ENCODE results near the gene SLF2.

- TF ChIP-seq CTCF (IDR thresholded peaks at IDR 0.05 in 8 of 11, conservative IDR thresholded peaks at IDR 0.05 in 3 of 11) (no peak), POLR2A (IDR thresholded peaks at IDR 0.05) (no peak)
Observed at GRCh38 chr10:100866010-100866409, 46.8 kb upstream of the SLF2 start.
